Stomach (tissue), 4 donors: Measurements from ENCODE around the gene RAB9A.

ENCODE experiments used
- CTCF ChIP-seq, 7 experiments: fragments of 450-650 bp in 4 of 7; fragments of 200-600 bp in 3 of 7; sonication (generic) in 3 of 7; IDR thresholded peaks; one replicate each; pipeline ENCODE4 v1.5.1; 2016 to 2019; ENCODE audit warnings: antibody characterized with exemption in 7 of 7, control low read depth in 2 of 7, mild to moderate bottlenecking in 1 of 7
- POLR2A ChIP-seq, 4 donors: fragments of 450-650 bp; IDR thresholded peaks; one replicate each; pipeline ENCODE4 v1.6.1; 2016; ENCODE audit warnings: antibody characterized with exemption in 4 of 4, control low read depth in 2 of 4, mild to moderate bottlenecking in 1 of 4, moderate library complexity in 1 of 4

GRCh38 chrX:13711141-13711540, 22.2 kb downstream of the RAB9A start:
- TF ChIP-seq POLR2A (IDR thresholded peaks at IDR 0.05) = no peak
- TF ChIP-seq CTCF (IDR thresholded peaks at IDR 0.05) = no peak
